Lower leg skin (tissue), 3 donors: ENCODE measurements around the gene CNKSR3.

Experiments used
- POLR2A ChIP-seq, 2 donors: fragments of 450-650 bp; IDR thresholded peaks; one replicate each; pipeline ENCODE4 v1.6.1; 2016 to 2017; ENCODE audit warnings: antibody characterized with exemption in 2 of 2, mild to moderate bottlenecking in 1 of 2, moderate library complexity in 1 of 2
- TF ChIP-seq, protein P1 (sequence below), 3 donors: fragments of 450-650 bp; IDR thresholded peaks; one replicate each; pipeline ENCODE4 v1.5.1; 2016; ENCODE audit warnings: antibody characterized with exemption in 3 of 3, mild to moderate bottlenecking in 3 of 3, moderate library complexity in 2 of 3

GRCh38 chr6:154476494-154476893 is 34.0 kb downstream of the CNKSR3 start:
- TF ChIP-seq, protein P1, sequence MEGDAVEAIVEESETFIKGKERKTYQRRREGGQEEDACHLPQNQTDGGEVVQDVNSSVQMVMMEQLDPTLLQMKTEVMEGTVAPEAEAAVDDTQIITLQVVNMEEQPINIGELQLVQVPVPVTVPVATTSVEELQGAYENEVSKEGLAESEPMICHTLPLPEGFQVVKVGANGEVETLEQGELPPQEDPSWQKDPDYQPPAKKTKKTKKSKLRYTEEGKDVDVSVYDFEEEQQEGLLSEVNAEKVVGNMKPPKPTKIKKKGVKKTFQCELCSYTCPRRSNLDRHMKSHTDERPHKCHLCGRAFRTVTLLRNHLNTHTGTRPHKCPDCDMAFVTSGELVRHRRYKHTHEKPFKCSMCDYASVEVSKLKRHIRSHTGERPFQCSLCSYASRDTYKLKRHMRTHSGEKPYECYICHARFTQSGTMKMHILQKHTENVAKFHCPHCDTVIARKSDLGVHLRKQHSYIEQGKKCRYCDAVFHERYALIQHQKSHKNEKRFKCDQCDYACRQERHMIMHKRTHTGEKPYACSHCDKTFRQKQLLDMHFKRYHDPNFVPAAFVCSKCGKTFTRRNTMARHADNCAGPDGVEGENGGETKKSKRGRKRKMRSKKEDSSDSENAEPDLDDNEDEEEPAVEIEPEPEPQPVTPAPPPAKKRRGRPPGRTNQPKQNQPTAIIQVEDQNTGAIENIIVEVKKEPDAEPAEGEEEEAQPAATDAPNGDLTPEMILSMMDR (IDR thresholded peaks at IDR 0.05), result no peak
- no peak for TF ChIP-seq POLR2A (IDR thresholded peaks at IDR 0.05)
